Ascending aorta (tissue), 2 donors: ENCODE data around the gene AGXT2. TPM values are rescaled to one million over a fixed set of nuclear protein-coding genes. Genes with fewer than 3 reads are reported as not detected.
"Not testable (repeated sequence)": the region's sequence is repeated elsewhere in the genome, so short reads cannot be mapped to it uniquely, and the experiment has no call there.

Experiments
- DNase-seq, 2 donors: peaks; one replicate each; pipeline ENCODE4 v3.0.0-alpha.2; 2019; ENCODE audit warnings: low spot score in 2 of 2
- H3K27ac ChIP-seq, 2 donors: fragments of 200-600 bp; sonication (generic); one replicate each; pipeline ENCODE4 v1.5.1; 2016 to 2017; ENCODE audit warnings: mild to moderate bottlenecking in 1 of 2
- H3K27me3 ChIP-seq: fragments of 200-600 bp; sonication (generic); one replicate; pipeline ENCODE4 v1.5.1; 2017
- H3K36me3 ChIP-seq, 2 donors: fragments of 200-600 bp; sonication (generic); one replicate each; pipeline ENCODE4 v1.5.1; 2016
- H3K4me1 ChIP-seq, 2 donors: fragments of 200-600 bp; sonication (generic); one replicate each; pipeline ENCODE4 v1.5.1; 2016 to 2017; ENCODE audit warnings: mild to moderate bottlenecking in 1 of 2
- H3K4me3 ChIP-seq, 2 donors: fragments of 200-600 bp; sonication (generic); one replicate each; pipeline ENCODE4 v1.5.1; 2016 to 2017; ENCODE audit warnings: mild to moderate bottlenecking in 1 of 2
- H3K9me3 ChIP-seq, 2 donors: fragments of 200-600 bp; sonication (generic); one replicate each; pipeline ENCODE4 v1.5.1; 2016
- CTCF ChIP-seq, 3 experiments: fragments of 200-600 bp in 2 of 3; fragments of 450-650 bp in 1 of 3; sonication (generic) in 2 of 3; IDR thresholded peaks; one replicate each; pipeline ENCODE4 v1.5.1; 2016 to 2019; ENCODE audit warnings: antibody characterized with exemption in 3 of 3, mild to moderate bottlenecking in 1 of 3, moderate library complexity in 1 of 3
- intact Hi-C: fragments of 100-400 bp; cut with DNase I; formaldehyde crosslinking; loops from one replicate; pipeline ENCODE4 v1.15.1; 2023
- total RNA-seq: library from RNA; depleted of rRNA; stranded (reverse); fragments of >200 nt; gene quantifications from one replicate; pipeline ENCODE4 v1.1.0, GENCODE V29; 2016

Gene AGXT2
- total RNA-seq, 1 donor from 2014 or later = not detected

- no peak for TF ChIP-seq CTCF (IDR thresholded peaks at IDR 0.05)
- no peaks in the 10 kb centered on the region for H3K36me3 ChIP-seq
- H3K27me3 ChIP-seq = no peaks in the 10 kb centered on the region
- intact Hi-C loops = no loop called here
- no peaks in the 10 kb centered on the region for H3K4me1 ChIP-seq
- H3K9me3 ChIP-seq = no peaks in the 10 kb centered on the region
- no peak overlapping the region for H3K27ac ChIP-seq
- no peak overlapping the region for H3K4me3 ChIP-seq
- DNase-seq = no peak
Observed at GRCh38 chr5:35041261-35041660, 6.5 kb downstream of the AGXT2 start.

- Histone ChIP-seq H3K9me3 (no peaks in the 10 kb centered on the region), H3K4me3 (no peak overlapping the region), H3K27me3 (no peaks in the 10 kb centered on the region), H3K27ac (no peak overlapping the region), H3K36me3 (no peaks in the 10 kb centered on the region), H3K4me1 (no peaks in the 10 kb centered on the region)
- TF ChIP-seq CTCF (IDR thresholded peaks at IDR 0.05) = no peak
- intact Hi-C loops = no loop called here
- no peak for DNase-seq
Observed at GRCh38 chr5:35038891-35039290, 8.9 kb downstream of the AGXT2 start.

- Histone ChIP-seq H3K27me3 (no peaks in the 10 kb centered on the region), H3K9me3 (no peaks in the 10 kb centered on the region), H3K36me3 (no peaks in the 10 kb centered on the region), H3K4me3 (no peak overlapping the region), H3K27ac (no peak overlapping the region), H3K4me1 (no peaks in the 10 kb centered on the region)
- no peak for DNase-seq
- intact Hi-C loops = no loop called here
- TF ChIP-seq CTCF (IDR thresholded peaks at IDR 0.05) = no peak
Observed at GRCh38 chr5:35036536-35036935, 11.2 kb downstream of the AGXT2 start.

- H3K36me3 ChIP-seq, H3K4me3 ChIP-seq, DNase-seq, intact Hi-C loops, H3K27me3 ChIP-seq, H3K4me1 ChIP-seq, H3K27ac ChIP-seq, H3K9me3 ChIP-seq: not testable (repeated sequence)
Observed at GRCh38 chr5:35035929-35036328, 11.8 kb downstream of the AGXT2 start.

- H3K36me3 ChIP-seq = no peaks in the 10 kb centered on the region
- H3K27ac ChIP-seq = no peak overlapping the region
- TF ChIP-seq CTCF (IDR thresholded peaks at IDR 0.05) = no peak
- intact Hi-C loops = no loop called here
- H3K4me3 ChIP-seq = no peak overlapping the region
- no peaks in the 10 kb centered on the region for H3K27me3 ChIP-seq
- no peak for DNase-seq
- H3K4me1 ChIP-seq = no peaks in the 10 kb centered on the region
- no peaks in the 10 kb centered on the region for H3K9me3 ChIP-seq
Observed at GRCh38 chr5:35035271-35035670, 12.5 kb downstream of the AGXT2 start.

GRCh38 chr5:35032356-35032755 lies 15.4 kb downstream of the AGXT2 start:
- H3K4me1 ChIP-seq = no peaks in the 10 kb centered on the region
- DNase-seq = no peak
- no peak overlapping the region for H3K4me3 ChIP-seq
- H3K27ac ChIP-seq = no peak overlapping the region
- H3K36me3 ChIP-seq = no peaks in the 10 kb centered on the region
- no peak for TF ChIP-seq CTCF (IDR thresholded peaks at IDR 0.05)
- intact Hi-C loops = no loop called here
- H3K27me3 ChIP-seq = no peaks in the 10 kb centered on the region
- no peaks in the 10 kb centered on the region for H3K9me3 ChIP-seq
